GM18519 (cell line): ENCODE results near the gene PYGO1.
"Not testable (repeated sequence)": the region's sequence is repeated elsewhere in the genome, so short reads cannot be mapped to it uniquely, and the experiment has no call there.

ENCODE experiments used
- ATAC-seq: cut with Tn5 transposase; IDR thresholded peaks from one replicate; pipeline ENCODE4 v1.9.1; 2021; ENCODE audit warnings: mild to moderate bottlenecking, moderate library complexity; ENCODE audit not compliant: unreplicated experiment, low FRiP score

PYGO1 gene, protein sequence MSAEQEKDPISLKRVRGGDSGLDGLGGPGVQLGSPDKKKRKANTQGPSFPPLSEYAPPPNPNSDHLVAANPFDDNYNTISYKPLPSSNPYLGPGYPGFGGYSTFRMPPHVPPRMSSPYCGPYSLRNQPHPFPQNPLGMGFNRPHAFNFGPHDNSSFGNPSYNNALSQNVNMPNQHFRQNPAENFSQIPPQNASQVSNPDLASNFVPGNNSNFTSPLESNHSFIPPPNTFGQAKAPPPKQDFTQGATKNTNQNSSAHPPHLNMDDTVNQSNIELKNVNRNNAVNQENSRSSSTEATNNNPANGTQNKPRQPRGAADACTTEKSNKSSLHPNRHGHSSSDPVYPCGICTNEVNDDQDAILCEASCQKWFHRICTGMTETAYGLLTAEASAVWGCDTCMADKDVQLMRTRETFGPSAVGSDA

DNA sequence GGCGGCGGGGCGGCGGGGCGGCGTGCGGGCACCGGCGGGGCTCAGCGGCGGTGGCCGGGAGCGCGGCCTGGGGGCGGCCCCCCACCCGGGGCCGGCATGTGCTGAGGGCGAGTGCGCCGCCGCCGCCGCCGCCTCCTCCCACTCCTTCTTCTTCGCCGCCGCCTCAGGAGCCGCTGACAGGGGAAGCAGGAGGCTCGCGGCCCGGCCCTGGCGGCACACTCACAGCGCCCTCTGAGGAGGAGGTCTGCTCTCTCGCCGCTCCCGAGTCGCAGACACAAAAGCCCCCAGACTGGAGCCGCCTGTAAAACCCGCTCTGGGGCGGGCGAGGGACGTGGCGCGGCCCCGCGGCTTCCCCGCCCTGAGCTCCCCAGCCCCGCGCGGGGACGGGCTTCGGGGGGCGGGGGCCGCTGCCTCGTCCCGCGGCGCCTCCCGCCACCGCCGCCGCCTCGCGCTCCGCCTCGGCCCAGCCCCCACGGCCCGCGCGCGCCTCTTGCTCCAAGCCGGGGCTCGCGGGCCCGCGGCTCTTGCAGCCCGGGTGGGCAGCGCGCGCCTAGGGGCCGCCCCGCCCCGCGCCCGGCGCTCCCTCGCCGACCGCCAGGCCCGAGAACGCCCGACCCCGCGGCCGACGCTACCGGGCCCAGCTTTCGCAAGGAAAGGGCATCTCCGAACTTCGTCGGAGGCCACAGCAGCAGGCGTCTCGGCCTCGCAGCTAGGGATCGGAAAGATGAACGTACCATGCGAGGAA lies at the start of gene PYGO1:
TSS of gene PYGO1 (minus strand) at position 276 of the 745 bp plus-strand sequence. CDS start 462 bp downstream, outside the sequence.
- peak; percentile 45 for ATAC-seq

DNA sequence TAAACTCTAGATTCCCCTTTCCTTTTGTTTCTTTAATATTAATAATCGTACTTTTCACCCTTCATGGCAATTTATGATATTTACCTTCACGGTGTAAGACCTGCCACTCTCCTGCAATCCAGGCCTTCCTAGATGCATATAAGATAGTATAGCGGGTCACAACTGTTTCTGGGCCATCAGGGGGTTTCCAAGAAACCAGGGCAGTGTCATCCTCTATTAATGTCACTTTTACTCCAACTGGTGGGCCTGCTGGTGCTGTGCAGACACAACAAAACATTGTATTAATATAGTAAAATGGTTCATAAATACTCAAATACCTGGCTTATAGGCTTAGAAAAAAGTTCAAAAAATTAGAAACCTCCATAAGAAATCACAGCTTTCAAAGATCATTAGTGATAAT lies 48.9 kb upstream of the PYGO1 start:
- ATAC-seq, result no peak

DNA sequence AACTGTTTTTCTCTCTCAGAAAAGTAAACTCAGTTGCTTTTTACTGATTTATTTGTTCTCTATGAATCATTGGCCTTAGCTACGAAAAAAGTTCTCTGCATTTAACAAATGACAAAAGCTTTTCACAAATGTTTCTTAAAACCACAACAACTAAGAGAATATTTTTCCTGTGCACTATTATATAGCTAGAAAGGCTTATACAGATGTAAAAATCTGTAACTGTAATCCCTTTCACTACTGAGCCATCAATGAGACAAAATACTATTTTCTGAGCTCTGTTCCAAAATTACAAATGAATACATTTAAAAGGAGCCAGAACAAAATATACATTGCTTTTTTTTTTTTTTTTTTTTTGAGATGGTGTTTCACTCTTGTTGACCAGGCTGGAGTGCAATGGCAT lies 45.6 kb upstream of the PYGO1 start:
- ATAC-seq, result no peak

DNA sequence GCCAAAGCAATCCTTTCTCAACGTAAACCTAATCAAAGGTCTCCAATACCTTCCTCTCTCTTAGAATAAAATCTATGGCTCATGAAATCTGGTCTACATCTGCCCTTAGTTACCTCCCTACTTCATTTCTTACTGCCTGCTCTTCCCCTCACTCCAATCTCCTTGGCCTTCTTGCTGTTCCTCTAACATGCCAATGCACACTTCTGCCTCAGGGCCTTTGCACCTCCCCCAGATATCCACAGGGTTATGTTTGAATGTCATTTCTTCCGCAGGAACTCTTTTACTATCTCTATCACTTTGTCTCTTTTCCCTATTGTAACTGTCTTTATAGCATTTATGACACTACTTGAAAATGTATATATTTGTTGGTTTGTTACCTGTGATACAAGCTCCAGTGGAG lies 44.3 kb upstream of the PYGO1 start:
- no peak for ATAC-seq

DNA sequence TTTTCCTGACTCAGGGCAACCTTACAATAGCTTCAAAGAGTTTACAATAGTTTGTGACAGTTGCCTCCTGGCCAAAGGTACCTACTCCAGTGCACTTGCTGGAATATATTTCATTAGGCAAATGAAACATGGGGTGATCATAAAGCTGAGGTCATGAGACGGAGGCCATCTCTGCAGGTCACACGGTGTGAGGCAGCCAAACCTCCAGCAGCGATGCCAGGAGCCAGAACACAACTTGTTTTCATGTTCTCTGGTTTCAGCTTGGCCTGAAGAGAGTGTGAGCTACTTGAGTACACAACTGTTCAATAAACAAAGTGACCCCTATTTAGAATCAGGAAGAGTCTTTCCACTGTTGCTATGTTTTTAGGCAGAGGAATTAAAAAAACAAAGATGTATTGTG lies 42.7 kb upstream of the PYGO1 start:
- no peak for ATAC-seq

DNA sequence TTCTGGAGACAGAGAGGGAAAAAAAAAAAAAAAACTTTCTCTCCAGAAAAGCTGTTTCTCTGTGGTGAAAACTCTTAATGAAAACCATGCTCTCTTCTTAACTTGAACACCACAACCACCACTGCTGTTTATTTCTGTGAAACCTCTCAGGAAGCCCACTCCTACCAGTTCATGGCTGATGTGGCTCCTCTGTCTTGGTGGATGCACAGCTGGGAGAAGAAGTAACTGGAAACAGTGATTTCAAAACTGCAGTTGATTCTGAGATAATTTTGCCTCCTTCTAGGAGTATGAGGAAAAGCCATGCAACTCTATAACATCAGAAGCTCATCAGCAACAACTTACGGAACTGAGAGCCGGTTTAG lies 40.2 kb upstream of the PYGO1 start:
- no peak for ATAC-seq

DNA sequence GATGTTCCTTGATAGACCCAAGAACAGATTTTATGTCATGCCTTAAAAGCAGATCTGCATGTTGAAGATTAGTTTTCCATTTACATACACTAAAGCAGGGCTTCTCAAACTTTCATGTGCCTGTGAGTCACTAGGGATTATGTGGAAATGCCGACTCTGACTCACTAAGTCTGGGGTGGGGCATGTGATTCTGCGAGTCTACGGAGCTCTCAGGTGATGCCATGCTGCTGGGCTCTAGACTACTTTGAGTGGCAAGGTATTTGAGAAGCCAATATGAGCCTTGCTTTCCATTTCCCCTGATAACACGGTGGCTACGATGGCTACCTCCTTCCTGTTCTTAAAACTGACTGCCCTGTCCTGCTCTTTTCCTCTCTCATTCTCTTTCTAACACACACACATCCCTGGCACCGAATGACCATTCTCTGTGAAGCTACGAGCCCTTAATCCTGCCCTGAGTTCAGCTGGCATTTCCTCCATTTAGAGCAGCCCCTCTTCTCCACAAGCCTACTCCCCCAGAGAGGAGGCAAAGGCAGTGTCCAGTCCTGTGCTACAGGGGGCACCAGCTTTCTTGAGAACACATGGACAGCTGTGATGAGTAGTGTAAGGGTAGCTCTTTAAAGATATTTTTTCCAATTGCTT lies 39.7 kb upstream of the PYGO1 start:
- no peak for ATAC-seq

DNA sequence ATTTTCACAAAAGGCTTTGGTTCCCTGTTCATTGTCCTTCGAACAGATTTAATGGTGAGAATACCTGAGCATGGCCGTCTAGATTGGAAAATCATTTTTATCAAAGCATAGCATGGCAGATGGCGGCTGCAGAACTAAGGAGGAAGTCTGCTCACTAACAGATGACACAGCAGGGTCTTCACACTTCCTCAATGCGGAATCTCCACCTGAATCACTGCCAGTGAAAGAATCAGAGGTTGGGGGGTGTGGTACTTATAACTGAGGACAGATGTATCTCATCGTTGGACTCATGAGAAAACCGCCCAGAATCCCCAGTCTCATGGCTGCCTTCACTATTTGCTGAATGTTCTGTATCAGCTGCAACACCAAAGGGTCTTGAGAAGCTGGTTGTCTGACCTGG lies 31.6 kb upstream of the PYGO1 start:
- ATAC-seq, result no peak

DNA sequence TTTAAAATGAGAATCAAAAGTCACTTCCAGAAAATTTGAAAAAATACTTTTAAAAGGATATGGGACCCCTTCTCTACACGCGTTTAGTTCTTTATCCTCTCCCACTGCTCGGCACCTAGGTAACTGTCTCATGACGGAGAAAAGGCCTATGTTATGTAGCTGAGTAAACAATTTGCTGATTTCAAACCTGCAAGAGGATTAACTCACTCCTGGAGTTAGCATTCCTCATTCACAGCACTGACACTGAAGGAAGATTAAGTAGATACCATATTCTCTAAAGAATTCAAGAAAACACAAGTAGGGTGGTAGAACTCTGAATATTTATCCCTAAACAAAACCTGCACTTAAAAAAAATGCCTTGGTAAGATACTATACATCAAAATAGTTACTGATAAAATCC lies 30.2 kb upstream of the PYGO1 start:
- no peak for ATAC-seq

DNA sequence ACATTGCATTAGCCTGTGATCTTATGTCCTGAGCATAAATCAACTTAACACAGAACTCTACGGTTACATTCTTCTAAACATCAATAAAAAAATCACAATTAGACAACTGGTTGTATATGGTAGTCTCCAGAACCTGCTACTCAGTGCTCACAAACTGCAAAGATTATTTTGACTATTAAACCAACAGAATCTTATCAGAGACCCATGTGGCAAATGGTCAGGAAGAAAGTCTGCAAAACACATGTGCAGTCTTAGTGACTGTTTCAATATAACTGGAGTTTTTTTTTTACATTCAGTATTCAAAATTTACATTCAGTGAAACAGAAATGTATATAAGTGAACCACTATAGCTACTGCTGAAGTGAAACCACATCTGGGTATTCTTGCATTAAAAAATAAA lies 27.3 kb upstream of the PYGO1 start:
- no peak for ATAC-seq

DNA sequence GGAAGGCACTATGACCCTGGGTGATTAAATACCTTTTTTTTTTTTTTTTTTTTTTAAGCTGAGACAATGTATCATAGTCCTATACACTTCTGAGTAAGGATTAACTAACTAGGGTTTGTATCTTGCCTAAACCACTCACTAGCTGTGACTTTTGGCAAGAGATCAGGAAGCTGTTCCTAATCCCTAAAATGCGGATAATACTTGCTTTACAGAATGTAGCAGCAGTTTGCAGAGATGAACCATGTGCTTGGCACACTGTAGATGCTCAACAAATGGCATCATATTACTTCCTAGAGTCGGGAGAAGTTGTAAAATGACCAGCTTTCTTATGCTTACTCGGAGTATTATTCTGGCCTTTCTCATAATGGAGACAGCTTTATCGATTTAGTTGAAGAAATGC lies 25.6 kb upstream of the PYGO1 start:
- ATAC-seq, result no peak

DNA sequence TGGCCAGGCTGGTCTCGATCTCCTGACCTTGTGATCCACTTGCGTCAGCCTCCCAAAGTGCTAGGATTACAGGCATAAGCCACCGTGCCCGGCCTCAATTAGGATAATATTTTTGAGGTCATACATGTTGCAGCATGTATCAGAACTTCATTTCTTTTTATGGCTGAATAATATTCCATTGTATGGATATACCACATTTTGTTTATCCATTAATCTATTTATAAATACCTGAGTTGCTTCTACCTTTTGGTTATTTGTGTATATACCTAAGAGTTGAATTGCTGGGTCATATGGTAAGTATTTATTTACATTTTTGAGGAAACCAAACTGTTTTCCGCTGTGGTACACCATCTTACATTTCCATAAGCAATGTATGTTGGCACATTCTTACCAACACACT lies 18.1 kb upstream of the PYGO1 start:
- no peak for ATAC-seq

DNA sequence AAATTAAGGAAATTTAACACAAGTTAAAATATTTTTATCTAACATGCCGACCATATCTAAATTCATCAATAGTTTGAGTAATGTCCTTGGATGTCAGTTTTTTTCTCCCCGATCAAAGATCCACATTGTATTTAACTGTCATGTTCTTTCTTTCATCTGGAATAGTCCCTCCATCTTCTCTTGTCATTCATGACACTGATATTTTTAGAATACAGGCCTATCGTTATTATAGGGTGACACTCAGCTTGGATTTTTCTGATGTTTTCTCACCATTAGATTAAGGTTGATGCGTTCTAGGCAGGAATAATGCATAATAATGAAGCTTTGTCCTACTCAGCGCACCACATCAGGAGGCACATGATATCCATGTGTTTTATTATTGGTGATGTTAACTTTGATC lies 13.2 kb upstream of the PYGO1 start:
- ATAC-seq, result no peak

DNA sequence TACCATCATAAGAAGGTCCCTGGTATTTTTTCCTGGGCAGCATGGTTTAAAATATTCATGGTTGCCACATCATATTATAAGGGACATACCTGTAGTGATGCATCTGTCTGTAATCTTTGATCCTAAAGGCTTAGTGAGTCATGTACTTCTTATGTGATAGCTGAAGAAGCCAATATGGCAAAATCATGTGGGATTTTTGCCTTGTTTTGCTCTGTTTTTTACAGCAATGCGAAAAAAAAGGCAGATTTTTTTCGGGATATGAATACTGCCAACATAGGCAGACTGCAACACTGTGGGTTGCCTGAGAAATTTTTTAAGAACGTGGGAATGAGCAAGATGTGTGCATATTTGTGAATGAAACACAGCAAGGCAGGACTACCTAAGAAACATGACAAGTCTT lies 11.3 kb upstream of the PYGO1 start:
- ATAC-seq, result no peak

DNA sequence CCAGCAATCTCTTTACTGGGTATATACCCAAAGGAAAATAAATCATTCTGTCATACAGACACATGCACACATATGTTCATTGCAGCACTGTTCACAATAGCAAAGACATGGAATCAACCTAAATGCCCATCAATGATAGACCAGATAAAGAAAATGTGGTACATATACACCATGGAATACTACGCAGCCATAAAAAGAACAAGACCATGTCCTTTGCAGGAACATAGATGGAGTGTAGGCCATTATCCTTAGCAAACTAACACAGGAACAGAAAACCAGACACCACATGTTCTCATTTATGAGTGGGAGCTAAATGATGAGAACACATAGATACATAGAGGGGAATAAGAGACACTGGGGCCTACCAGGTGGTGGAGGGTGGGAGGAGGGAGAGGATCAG lies 4.9 kb upstream of the PYGO1 start:
- not testable (repeated sequence) for ATAC-seq

DNA sequence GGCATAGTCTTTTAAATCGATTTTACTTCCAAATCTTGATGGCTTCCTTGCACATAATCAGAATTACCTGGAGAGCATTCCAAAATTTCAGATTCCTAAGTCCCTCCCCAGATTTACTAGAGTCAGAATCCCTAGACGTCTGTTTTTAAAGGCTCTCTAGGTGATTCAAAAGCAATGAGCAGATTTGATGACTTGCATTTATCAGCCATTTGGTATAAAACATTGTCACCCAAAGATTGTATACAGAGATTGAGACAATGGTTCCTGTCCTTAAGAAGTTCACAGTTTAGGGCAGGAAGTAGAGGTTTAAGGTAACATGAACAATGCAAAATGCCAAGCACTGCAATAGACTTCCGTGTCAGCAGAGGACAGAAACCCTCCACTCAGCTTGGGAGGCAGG lies 2.6 kb upstream of the PYGO1 start:
- ATAC-seq, result no peak

DNA sequence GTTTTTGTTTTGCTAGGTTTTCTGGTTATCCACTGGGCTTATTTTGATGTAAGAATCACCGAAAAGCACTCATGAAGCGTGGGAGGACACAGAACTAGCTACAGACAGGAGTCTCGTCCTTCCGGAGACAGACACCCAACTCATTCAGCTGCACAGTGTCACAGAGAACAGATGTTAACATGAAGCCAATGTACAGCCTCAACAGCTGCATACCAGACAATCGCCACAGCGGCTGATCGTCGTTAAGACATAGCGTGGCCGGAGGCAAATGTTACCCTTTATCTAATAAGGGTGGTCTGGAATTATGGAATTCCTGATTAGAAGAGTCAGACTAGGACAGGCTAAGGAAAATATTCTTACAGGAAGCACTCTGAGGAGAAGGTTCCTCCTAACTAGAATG lies 1.1 kb upstream of the PYGO1 start:
- ATAC-seq, result no peak

DNA sequence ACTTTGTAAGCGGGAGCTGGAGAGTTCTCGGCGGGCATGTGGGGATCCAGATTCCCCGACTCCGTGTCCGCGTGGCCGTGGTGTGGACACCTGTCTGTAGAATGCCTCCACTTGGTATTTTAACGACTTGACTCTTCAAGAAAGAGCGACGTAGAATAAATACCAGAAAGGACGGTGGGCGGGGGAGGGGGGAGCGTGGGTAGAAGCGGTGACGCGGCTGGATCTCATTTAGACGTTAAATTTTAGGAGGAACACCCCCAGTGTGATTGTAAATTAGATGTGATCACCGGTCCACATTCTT lies 620 bp upstream of the PYGO1 start:
- ATAC-seq, result no peak

DNA sequence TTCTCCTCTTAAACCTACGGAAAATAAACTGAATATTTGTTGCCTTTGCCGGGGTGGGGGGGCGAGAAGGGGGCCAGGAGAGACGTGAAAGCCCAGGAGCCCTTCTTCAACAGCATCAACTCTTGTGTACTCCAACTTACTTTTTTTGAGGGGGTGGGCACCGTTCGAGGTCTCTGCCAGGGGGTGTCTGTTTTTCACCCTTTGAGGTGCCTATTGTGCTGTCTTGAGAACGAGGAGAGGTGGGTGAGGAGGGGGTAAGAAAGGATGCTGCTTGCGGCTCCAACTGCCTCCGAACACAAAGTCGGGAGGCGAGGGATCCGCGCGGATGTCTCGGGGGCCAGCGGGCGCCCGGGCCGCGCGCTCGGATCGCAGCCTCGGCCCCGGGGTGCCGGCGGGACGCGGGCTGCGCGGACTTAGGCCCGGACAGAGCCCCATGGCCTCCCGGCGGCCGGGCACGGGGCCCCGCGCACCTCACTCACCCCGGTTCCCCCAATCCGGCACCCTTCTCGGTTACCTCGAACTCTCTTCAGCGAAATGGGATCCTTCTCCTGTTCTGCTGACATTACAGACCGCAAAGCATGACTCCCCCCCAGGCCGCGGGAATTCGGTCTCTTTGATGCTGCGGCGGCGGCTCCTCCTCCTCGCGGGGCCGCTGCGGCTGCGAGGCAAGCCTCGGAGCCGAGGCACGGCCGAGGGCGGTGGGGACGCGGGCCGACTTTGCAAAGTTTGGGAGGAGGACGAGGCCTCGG lies 650 bp downstream of the PYGO1 start:
- ATAC-seq, result peak; percentile 18

DNA sequence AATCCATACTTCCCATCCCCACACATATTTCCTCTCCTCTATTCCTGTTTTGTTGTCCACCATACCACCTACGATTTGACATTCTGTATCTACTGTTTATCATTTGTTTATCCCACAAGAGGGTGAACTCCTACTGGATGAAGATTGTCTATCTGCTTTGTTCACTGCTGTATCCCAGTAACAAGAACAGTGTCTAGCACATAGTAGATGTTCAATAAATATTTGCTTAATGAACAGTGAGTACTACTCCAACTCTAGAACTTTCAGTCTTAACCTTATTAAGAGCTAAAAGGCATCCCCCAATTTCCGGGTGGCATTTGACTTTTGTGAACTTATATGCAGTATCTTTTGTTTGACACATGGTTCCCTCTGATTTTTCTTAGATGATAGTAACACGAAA lies 1.3 kb downstream of the PYGO1 start:
- ATAC-seq, result no peak

DNA sequence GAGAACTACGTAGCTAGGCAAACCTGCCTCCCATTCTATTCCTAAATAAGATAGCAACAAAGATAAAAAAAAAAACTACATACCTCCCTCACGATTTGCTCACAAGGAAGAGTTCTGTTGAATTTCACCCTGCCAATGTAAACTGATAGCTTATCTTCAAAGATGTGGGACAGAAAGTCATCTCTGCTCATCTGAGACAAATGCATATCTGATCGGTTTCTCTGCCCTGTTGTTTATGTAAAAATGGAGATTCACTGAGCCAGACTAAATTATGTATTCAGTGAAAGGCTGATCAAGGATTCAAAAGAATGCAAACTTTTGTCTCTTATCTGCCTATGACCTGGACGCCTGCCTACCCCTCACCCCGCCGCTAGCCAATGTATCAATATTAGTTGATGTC lies 11.2 kb downstream of the PYGO1 start:
- no peak for ATAC-seq
